EH (cell line): ENCODE results near the gene ADARB2.

ENCODE experiments used
- DNase-seq: peaks from one replicate; pipeline ENCODE4 v3.0.0-alpha.2; 2015; ENCODE audit warnings: low read depth

Gene ADARB2

GRCh38 chr10:1686491-1686749 is 50.9 kb downstream of the ADARB2 start:
- DNase-seq: no peak

- DNase-seq: no peak
Measured at GRCh38 chr10:1685699-1686490, 51.4 kb downstream of the ADARB2 start.

GRCh38 chr10:1684991-1685390 is 52.3 kb downstream of the ADARB2 start:
- DNase-seq: no peak

- DNase-seq: no peak
Measured at GRCh38 chr10:1683649-1684048, 53.7 kb downstream of the ADARB2 start.

GRCh38 chr10:1679821-1680650 is 57.3 kb downstream of the ADARB2 start:
- no peak for DNase-seq

GRCh38 chr10:1678084-1678483 is 59.2 kb downstream of the ADARB2 start:
- DNase-seq: no peak

GRCh38 chr10:1677307-1677939 is 59.9 kb downstream of the ADARB2 start:
- DNase-seq: no peak

GRCh38 chr10:1674501-1674900 is 62.8 kb downstream of the ADARB2 start:
- no peak for DNase-seq

- DNase-seq: no peak
Measured at GRCh38 chr10:1673568-1674345, 63.6 kb downstream of the ADARB2 start.

- DNase-seq: no peak
Measured at GRCh38 chr10:1672001-1672781, 65.1 kb downstream of the ADARB2 start.

GRCh38 chr10:1671366-1672000 is 65.8 kb downstream of the ADARB2 start:
- no peak for DNase-seq

- DNase-seq: no peak
Measured at GRCh38 chr10:1670541-1671365, 66.6 kb downstream of the ADARB2 start.

- DNase-seq: no peak
Measured at GRCh38 chr10:1669433-1669832, 67.9 kb downstream of the ADARB2 start.

- no peak for DNase-seq
Measured at GRCh38 chr10:1668399-1668798, 68.9 kb downstream of the ADARB2 start.

GRCh38 chr10:1667392-1667791 is 69.9 kb downstream of the ADARB2 start:
- DNase-seq: no peak

- no peak for DNase-seq
Measured at GRCh38 chr10:1666147-1666546, 71.2 kb downstream of the ADARB2 start.

GRCh38 chr10:1665681-1666080 is 71.6 kb downstream of the ADARB2 start:
- DNase-seq: no peak

- DNase-seq: no peak
Measured at GRCh38 chr10:1665021-1665661, 72.2 kb downstream of the ADARB2 start.

GRCh38 chr10:1664333-1664964 is 72.9 kb downstream of the ADARB2 start:
- no peak for DNase-seq
